Natural killer cell treated with Interleukin-12 subunit alpha and Interleukin-12 subunit beta and Interleukin-15 and Interleukin-18, amount 100 ng/mL, for 72 hours (primary cell): ENCODE measurements around the gene TBC1D14. TPM values are rescaled to one million over a fixed set of nuclear protein-coding genes. Genes with fewer than 3 reads are reported as not detected.

ENCODE experiments used
- ATAC-seq, 2 donors: fragments of 150-1000 bp; cut with Tn5 transposase in 1 of 2; sonication (Bioruptor Pico), chemical (Tn5 transposase) in 1 of 2; 2 replicates each; pipeline ENCODE4 v1.10.0; 2021
- DNase-seq: peaks from one replicate; pipeline ENCODE4 v3.0.0; 2022; ENCODE audit warnings: low spot score
- H3K27ac Mint-ChIP-seq, 2 donors: 1 replicate in 1 of 2; 2 replicates in 1 of 2; pipeline ENCODE4 v1.8.0; 2022; ENCODE audit warnings: mixed read lengths in 2 of 2, mild to moderate bottlenecking in 1 of 2, moderate library complexity in 1 of 2
- H3K27me3 Mint-ChIP-seq, 2 donors: 1 replicate in 1 of 2; 2 replicates in 1 of 2; pipeline ENCODE4 v1.8.0; 2022; ENCODE audit warnings: mixed read lengths in 2 of 2
- H3K36me3 Mint-ChIP-seq: one replicate; pipeline ENCODE4 v1.8.0; 2022; ENCODE audit warnings: mixed read lengths
- H3K4me1 Mint-ChIP-seq, 2 donors: 1 replicate in 1 of 2; 2 replicates in 1 of 2; pipeline ENCODE4 v1.8.0; 2022; ENCODE audit warnings: low read depth in 2 of 2, mixed read lengths in 2 of 2, mild to moderate bottlenecking in 1 of 2
- H3K4me3 Mint-ChIP-seq: one replicate; pipeline ENCODE4 v1.8.0; 2022; ENCODE audit warnings: mixed read lengths
- H3K9me3 Mint-ChIP-seq: 2 replicates; pipeline ENCODE4 v1.8.0; 2022; ENCODE audit warnings: mixed read lengths
- total RNA-seq, 2 donors: library from RNA; stranded (reverse); gene quantifications; one replicate each; pipeline ENCODE4 v1.2.3, GENCODE V29; 2022

TBC1D14 gene
- total RNA-seq, 2 donors from 2014 or later, result 37.3 to 56.9 TPM

GRCh38 chr4:6933691-6934430 is 24.2 kb downstream of the TBC1D14 start:
- peak overlapping the region in 1 of 2 donors; percentile 2 for H3K27ac Mint-ChIP-seq

GRCh38 chr4:6935965-6936364 is 26.3 kb downstream of the TBC1D14 start:
- no peak for DNase-seq
- no peak overlapping the region for H3K4me3 Mint-ChIP-seq
- no peaks in the 10 kb centered on the region for H3K27me3 Mint-ChIP-seq
- no peak overlapping the region for H3K27ac Mint-ChIP-seq
- ATAC-seq, result no peak
- H3K4me1 Mint-ChIP-seq, result peaks cover 44 to 57% of the 10 kb centered on the region in 2 donors
- H3K9me3 Mint-ChIP-seq, result no peaks in the 10 kb centered on the region
- peaks cover 11% of the 10 kb centered on the region for H3K36me3 Mint-ChIP-seq

More at GRCh38 chr4:6933691-6934430, 24.2 kb downstream of the TBC1D14 start:
- Mint-ChIP-seq H3K36me3 (peaks cover 11% of the 10 kb centered on the region), H3K4me3 (no peak overlapping the region), H3K27me3 (no peaks in the 10 kb centered on the region), H3K4me1 (peaks cover 36 to 46% of the 10 kb centered on the region in 2 donors), H3K9me3 (no peaks in the 10 kb centered on the region)
- no peak for ATAC-seq
- DNase-seq, result no peak

DNA sequence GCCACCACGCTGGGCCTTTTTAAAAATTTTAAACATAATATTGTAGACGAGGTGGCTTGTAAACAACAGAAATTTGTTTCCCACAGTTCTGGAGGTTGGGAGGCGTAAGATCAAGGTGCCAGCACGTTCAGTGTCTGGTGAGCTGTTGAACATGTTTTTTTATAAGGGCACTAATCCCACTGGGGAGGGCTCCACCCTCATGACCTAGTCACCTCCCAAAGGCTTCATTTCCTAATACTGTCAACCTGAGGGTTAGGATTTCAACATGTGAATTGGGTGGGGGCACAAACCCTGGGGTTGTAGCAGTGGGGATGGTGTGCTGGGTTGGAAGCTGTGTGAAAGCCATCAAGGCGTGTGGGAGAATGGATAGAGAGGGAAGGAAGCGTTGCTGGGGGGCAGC is 27.6 kb downstream of the TBC1D14 start:
- H3K27ac Mint-ChIP-seq, result peak overlapping the region in 1 of 2 donors; percentile 83
- DNase-seq, result no peak
- peaks cover 6% of the 10 kb centered on the region for H3K36me3 Mint-ChIP-seq
- H3K4me3 Mint-ChIP-seq, result peak overlapping the region; percentile 7
- peaks cover 53 to 60% of the 10 kb centered on the region in 2 donors for H3K4me1 Mint-ChIP-seq
- H3K27me3 Mint-ChIP-seq, result no peaks in the 10 kb centered on the region
- H3K9me3 Mint-ChIP-seq, result no peaks in the 10 kb centered on the region
- no peak for ATAC-seq

- Mint-ChIP-seq H3K36me3 (peaks cover 6% of the 10 kb centered on the region), H3K27ac (peak overlapping the region in 1 of 2 donors; percentile 83), H3K9me3 (no peaks in the 10 kb centered on the region), H3K4me3 (peak overlapping the region; percentile 7), H3K4me1 (peaks cover 59 to 64% of the 10 kb centered on the region in 2 donors), H3K27me3 (no peaks in the 10 kb centered on the region)
- DNase-seq (no peak), ATAC-seq (no peak)
Measured at GRCh38 chr4:6937754-6938153, 28.1 kb downstream of the TBC1D14 start.

DNA sequence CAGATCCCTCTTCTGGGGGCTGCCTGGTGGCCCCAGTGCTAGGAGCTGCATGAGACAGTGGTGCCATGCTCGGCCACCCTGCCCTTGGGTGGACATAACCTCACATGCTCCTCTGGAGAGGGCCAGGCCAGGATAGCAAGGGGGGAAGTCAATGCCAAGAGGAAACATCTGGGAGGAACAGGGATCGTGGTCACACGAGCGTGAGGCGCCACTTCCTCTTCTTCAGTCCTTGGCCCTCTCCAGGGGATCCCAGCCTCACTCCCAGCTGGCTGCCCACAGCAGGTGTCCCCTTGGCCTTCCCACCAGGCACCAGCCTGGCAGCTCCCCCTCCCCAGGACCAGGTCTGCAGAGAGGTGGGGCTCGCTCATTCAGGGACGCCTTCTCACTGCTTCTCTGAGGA is 28.6 kb downstream of the TBC1D14 start:
- ATAC-seq, result no peak
- no peak for DNase-seq
- peaks cover 6% of the 10 kb centered on the region for H3K36me3 Mint-ChIP-seq
- no peak overlapping the region for H3K27ac Mint-ChIP-seq
- H3K4me1 Mint-ChIP-seq, result peaks cover 64 to 69% of the 10 kb centered on the region in 2 donors
- H3K4me3 Mint-ChIP-seq, result no peak overlapping the region
- H3K9me3 Mint-ChIP-seq, result no peaks in the 10 kb centered on the region
- H3K27me3 Mint-ChIP-seq, result no peaks in the 10 kb centered on the region

GRCh38 chr4:6938647-6939271 is 29.1 kb downstream of the TBC1D14 start:
- ATAC-seq, result peak in 1 of 2 donors; percentile 12
- peaks cover 64 to 69% of the 10 kb centered on the region in 2 donors for H3K4me1 Mint-ChIP-seq
- no peak overlapping the region for H3K4me3 Mint-ChIP-seq
- H3K27ac Mint-ChIP-seq, result peak overlapping the region in 1 of 2 donors; percentile 84
- no peaks in the 10 kb centered on the region for H3K9me3 Mint-ChIP-seq
- peaks cover 2% of the 10 kb centered on the region for H3K36me3 Mint-ChIP-seq
- no peaks in the 10 kb centered on the region for H3K27me3 Mint-ChIP-seq
- no peak for DNase-seq

DNA sequence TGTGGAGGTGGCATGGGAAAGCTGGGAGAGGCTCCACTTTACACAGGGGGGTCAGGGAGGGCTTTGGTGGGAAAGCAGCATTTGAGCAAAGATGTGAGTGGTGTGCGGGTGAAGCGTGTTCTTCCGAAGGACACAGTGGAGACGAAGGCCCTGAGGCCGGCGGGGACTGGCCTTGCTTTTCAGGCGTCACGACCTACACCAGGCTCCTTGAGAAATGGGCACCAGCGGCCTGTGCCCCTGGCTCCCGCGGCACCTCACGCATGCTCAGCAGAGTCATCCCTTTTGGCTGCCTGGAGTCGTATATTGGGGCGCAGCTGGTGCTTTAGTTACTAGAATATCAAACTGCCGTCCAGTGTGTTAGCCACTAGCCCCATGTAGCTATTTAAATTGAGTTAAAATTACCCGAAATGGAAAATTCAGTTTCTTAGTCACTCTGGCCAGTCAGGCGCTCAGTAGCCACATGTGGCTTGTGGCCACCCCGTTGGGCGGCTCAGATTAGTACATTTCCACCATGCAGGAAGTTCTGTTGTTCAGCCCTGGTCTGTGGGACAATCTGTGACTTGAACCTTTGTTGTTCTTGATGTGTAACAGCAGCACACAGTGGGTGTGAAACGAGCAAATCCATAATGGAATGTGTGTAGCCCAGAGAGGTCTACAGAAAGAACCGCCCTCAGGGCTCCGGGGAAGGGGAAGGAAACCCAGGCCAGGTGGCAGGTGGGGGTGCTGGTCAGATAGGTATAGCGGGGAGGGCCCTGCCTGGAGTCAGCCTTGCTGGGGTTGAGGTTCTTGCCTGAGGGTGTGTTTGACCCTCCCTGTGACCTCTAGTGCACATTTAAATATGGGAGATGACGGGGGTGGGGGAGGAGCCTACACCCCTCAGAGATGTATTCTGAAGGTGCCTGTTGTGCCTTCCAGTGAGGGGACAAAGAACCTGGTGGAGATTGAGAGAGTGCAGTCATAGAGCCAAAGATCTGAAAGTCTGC is 30.4 kb downstream of the TBC1D14 start:
- peak overlapping the region; percentile 84 to 86 for H3K27ac Mint-ChIP-seq
- ATAC-seq (peak; percentile 76 to 80), DNase-seq (peak; percentile 73)
- peak overlapping the region; percentile 84 for H3K4me3 Mint-ChIP-seq
- H3K36me3 Mint-ChIP-seq, result no peaks in the 10 kb centered on the region
- H3K27me3 Mint-ChIP-seq, result no peaks in the 10 kb centered on the region
- H3K4me1 Mint-ChIP-seq, result peaks cover 67 to 71% of the 10 kb centered on the region in 2 donors
- no peaks in the 10 kb centered on the region for H3K9me3 Mint-ChIP-seq

- DNase-seq (no peak), ATAC-seq (no peak)
- Mint-ChIP-seq H3K27ac (peak overlapping the region; percentile 84 to 86), H3K27me3 (no peaks in the 10 kb centered on the region), H3K4me1 (peaks cover 68 to 71% of the 10 kb centered on the region in 2 donors), H3K4me3 (peak overlapping the region; percentile 84), H3K36me3 (no peaks in the 10 kb centered on the region), H3K9me3 (no peaks in the 10 kb centered on the region)
Measured at GRCh38 chr4:6940744-6941137, 31.1 kb downstream of the TBC1D14 start.

DNA sequence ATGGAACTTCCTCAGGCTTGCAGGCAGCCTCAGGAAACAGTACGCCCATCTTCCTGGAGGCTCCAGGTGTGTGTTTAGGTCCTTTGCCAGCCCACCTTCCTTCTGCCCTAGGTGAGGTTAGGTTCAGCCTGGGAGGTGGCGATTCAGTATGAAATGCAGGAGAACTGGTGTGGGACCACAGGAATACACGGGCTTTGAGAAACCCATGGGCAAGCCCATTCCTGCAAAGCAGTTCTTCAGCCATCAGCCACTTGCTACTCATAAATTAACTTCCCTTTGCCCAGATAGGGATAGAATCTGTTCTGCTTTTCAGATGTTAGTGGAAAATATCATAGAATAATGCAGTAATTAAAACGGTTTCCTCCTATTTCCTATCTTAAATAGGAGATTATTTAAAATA is 32.2 kb downstream of the TBC1D14 start:
- H3K27me3 Mint-ChIP-seq, result no peaks in the 10 kb centered on the region
- H3K36me3 Mint-ChIP-seq, result no peaks in the 10 kb centered on the region
- H3K27ac Mint-ChIP-seq, result peak overlapping the region; percentile 84 to 91
- ATAC-seq (no peak), DNase-seq (peak; percentile 49)
- no peaks in the 10 kb centered on the region for H3K9me3 Mint-ChIP-seq
- peaks cover 62 to 64% of the 10 kb centered on the region in 2 donors for H3K4me1 Mint-ChIP-seq
- H3K4me3 Mint-ChIP-seq, result peak overlapping the region; percentile 79

DNA sequence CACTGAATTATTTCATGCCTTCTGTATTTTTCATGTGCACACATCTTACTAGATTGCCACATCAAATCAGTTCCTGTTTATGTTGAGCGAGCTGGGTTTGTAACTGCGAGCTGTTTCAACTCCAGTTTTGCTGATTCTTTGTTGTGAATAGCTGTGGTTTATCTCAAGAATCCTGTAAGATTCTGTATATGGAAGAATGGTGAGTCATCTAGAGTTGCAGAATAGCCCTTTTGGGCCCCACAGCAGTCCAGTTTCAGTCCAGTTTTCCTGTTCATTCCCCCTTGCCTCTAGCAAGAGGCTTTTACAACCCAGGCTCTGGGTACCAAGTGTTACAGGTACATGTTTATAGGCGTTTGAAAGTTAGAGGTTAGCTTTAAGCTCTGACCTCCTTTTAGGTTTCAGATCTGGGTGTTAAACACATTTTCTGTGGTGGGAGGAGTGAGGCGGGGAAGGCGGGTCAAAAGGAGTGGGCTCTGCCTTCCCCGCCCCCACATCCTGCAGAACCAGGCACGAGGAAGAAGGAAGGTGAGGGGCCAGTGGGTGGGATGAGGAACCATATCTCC is 32.7 kb downstream of the TBC1D14 start:
- no peaks in the 10 kb centered on the region for H3K36me3 Mint-ChIP-seq
- ATAC-seq (peak; percentile 68 to 81), DNase-seq (peak; percentile 61)
- no peaks in the 10 kb centered on the region for H3K27me3 Mint-ChIP-seq
- no peaks in the 10 kb centered on the region for H3K9me3 Mint-ChIP-seq
- H3K4me1 Mint-ChIP-seq, result peaks cover 60 to 62% of the 10 kb centered on the region in 2 donors
- peak overlapping the region; percentile 84 to 91 for H3K27ac Mint-ChIP-seq
- H3K4me3 Mint-ChIP-seq, result peak overlapping the region; percentile 79

DNA sequence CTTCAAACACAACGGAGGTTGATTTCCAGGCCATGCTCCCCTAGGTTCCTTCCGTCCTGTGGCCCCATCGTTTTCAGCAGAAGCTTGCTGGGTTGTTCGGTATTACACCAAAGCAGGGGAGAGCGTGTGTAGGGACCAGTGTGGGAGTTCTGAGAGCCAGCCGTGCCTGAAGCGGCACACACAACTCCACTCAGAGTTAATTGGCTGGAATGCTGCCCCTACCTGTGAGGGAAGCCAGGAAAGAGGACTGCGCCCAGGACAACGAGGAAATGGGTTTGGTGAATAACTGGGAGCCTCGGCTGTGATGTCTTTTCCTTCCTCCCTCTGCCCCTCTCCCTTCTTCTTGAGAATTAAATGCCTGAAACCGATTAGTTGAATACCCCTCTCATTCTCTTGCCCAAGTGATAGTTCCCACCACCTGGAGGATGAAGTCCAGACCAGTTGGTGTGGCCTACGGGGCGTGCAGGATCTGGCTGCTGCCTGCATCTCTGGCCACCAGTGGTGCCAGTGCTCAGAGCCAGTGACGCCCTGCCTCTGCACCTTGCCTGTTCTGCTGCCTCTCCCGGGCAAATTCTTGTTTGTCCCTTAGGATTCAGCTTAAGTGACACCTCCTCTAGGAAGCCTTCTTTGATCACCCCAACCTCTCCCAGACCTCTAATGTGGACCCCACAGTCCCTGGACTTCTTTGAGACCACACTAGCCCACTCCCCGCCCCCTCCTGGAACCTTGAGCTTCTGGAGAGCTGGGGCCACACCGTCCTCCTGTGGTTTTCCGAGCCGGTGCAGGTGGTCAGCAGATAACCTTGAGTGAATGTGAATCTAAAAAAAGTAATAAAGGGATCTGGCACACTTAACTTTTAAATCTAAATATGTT is 33.6 kb downstream of the TBC1D14 start:
- Mint-ChIP-seq H3K36me3 (no peaks in the 10 kb centered on the region), H3K4me1 (peaks cover 54 to 56% of the 10 kb centered on the region in 2 donors)
- ATAC-seq, result no peak

GRCh38 chr4:6943885-6944225 is 34.2 kb downstream of the TBC1D14 start:
- H3K36me3 Mint-ChIP-seq, result no peaks in the 10 kb centered on the region
- no peaks in the 10 kb centered on the region for H3K27me3 Mint-ChIP-seq
- ATAC-seq (no peak), DNase-seq (no peak)
- H3K4me3 Mint-ChIP-seq, result peak overlapping the region; percentile 55
- peak overlapping the region in 1 of 2 donors; percentile 91 for H3K27ac Mint-ChIP-seq
- H3K9me3 Mint-ChIP-seq, result no peaks in the 10 kb centered on the region
- peaks cover 50 to 55% of the 10 kb centered on the region in 2 donors for H3K4me1 Mint-ChIP-seq

More for the DNA sequence above, 33.6 kb downstream of the TBC1D14 start:
- Mint-ChIP-seq H3K4me3 (peak overlapping the region; percentile 79), H3K27ac (peak overlapping the region; percentile 84 to 91), H3K27me3 (no peaks in the 10 kb centered on the region), H3K9me3 (no peaks in the 10 kb centered on the region)
- peak; percentile 44 for DNase-seq
